H1 (cell line): ENCODE data around the gene CCDC30. TPM values are rescaled to one million over a fixed set of nuclear protein-coding genes. Genes with fewer than 3 reads are reported as not detected.

Experiments
- CHD7 ChIP-seq: fragments of 300-600 bp; sonication (generic); IDR thresholded peaks from 2 replicates; pipeline ENCODE4 v1.7.1; 2012; ENCODE audit warnings: low read length, moderate library complexity, mild to moderate bottlenecking, inconsistent platforms; ENCODE audit not compliant: insufficient replicate concordance
- GTF2F1 ChIP-seq: IDR thresholded peaks from 2 replicates; pipeline ENCODE4 v1.6.1; 2012; ENCODE audit warnings: low read depth, low read length, improper control_type of control experiment, borderline replicate concordance
- JUND ChIP-seq: IDR thresholded peaks from 2 replicates; pipeline ENCODE4 v1.6.1; 2011; ENCODE audit warnings: mild to moderate bottlenecking, improper control_type of control experiment, low read length
- SRF ChIP-seq: IDR thresholded peaks from 2 replicates; pipeline ENCODE4 v1.6.1; 2011; ENCODE audit warnings: mild to moderate bottlenecking, low read depth, low read length, moderate library complexity
- polyA plus RNA-seq, 7 experiments: library from polyadenylated mRNA; depleted of rRNA in 3 of 7; stranded (reverse) in 5 of 7; unstranded in 2 of 7; fragments of >200 nt in 5 of 7; fragments of 200-250 nt in 2 of 7; gene quantifications; 1 replicate in 5 of 7; 2 replicates in 1 of 7; 4 replicates in 1 of 7; pipeline versions ENCODE4 v1.2.1 to v1.2.3, GENCODE V29; 2011 to 2013; ENCODE audit warnings: missing spikeins in 2 of 7, mixed read lengths in 2 of 7
- total RNA-seq: library from RNA; stranded (reverse); fragmentation: NEBNext Ultra II Directional; extraction: Animal tissue kit (Norgen Biotek cat#: 25700); gene quantifications from 2 replicates; pipeline ENCODE4 v1.2.1, GENCODE V29; 2021

Gene CCDC30
- total and polyA plus RNA-seq, 2 of the 8 experiments (the other 6 are each of a cell fraction or from before 2014, with no cell fraction given): 0.60 to 1.8 TPM

- TF ChIP-seq JUND: no peak
- TF ChIP-seq SRF: no peak
- no peak for TF ChIP-seq CHD7
- TF ChIP-seq GTF2F1: no peak
These were observed 66.7 kb downstream of the CCDC30 start (continued) for GRCh38 chr1:42529724-42530181.
